Measurements from ENCODE around the gene AP5Z1.

Gene AP5Z1

GRCh38 chr7:4816419-4817080 is 41.1 kb downstream of the AP5Z1 start:
- H3K4me3 ChIP-seq (ENCODE audit: low read depth, low read length) = no peak overlapping the region
- DNase-seq (ENCODE audit: low read depth) = no peak
- TF ChIP-seq CTCF (IDR thresholded peaks at IDR 0.05; ENCODE audit: low read depth, low read length) (no peak), MYC (IDR thresholded peaks at IDR 0.05; ENCODE audit: low read depth, low read length) (no peak), MAX (IDR thresholded peaks at IDR 0.05; ENCODE audit: low read depth, low read length) (no peak), POLR2A (IDR thresholded peaks at IDR 0.05; ENCODE audit: extremely low read depth, insufficient read length) (no peak)

GRCh38 chr7:4817178-4817901 is 41.9 kb downstream of the AP5Z1 start:
- DNase-seq (ENCODE audit: low read depth) = no peak
- no peak overlapping the region for H3K4me3 ChIP-seq (ENCODE audit: low read depth, low read length)
- TF ChIP-seq CTCF (IDR thresholded peaks at IDR 0.05; ENCODE audit: low read depth, low read length) (no peak), POLR2A (IDR thresholded peaks at IDR 0.05; ENCODE audit: extremely low read depth, insufficient read length) (no peak), MYC (IDR thresholded peaks at IDR 0.05; ENCODE audit: low read depth, low read length) (no peak), MAX (IDR thresholded peaks at IDR 0.05; ENCODE audit: low read depth, low read length) (no peak)

- TF ChIP-seq CTCF (IDR thresholded peaks at IDR 0.05; ENCODE audit: low read depth, low read length) = no peak
- TF ChIP-seq POLR2A (IDR thresholded peaks at IDR 0.05; ENCODE audit: extremely low read depth, insufficient read length) = no peak
- no peak for TF ChIP-seq MAX (IDR thresholded peaks at IDR 0.05; ENCODE audit: low read depth, low read length)
- no peak for TF ChIP-seq MYC (IDR thresholded peaks at IDR 0.05; ENCODE audit: low read depth, low read length)
- no peak overlapping the region for H3K4me3 ChIP-seq (ENCODE audit: low read depth, low read length)
- peak; percentile 50 for DNase-seq (ENCODE audit: low read depth)
Observed at GRCh38 chr7:4818000-4818794, 42.8 kb downstream of the AP5Z1 start.

GRCh38 chr7:4819560-4820404 is 44.4 kb downstream of the AP5Z1 start:
- TF ChIP-seq POLR2A (IDR thresholded peaks at IDR 0.05; ENCODE audit: extremely low read depth, insufficient read length) (no peak), MAX (IDR thresholded peaks at IDR 0.05; ENCODE audit: low read depth, low read length) (no peak), MYC (IDR thresholded peaks at IDR 0.05; ENCODE audit: low read depth, low read length) (no peak), CTCF (IDR thresholded peaks at IDR 0.05; ENCODE audit: low read depth, low read length) (no peak)
- DNase-seq (ENCODE audit: low read depth) = no peak
- no peak overlapping the region for H3K4me3 ChIP-seq (ENCODE audit: low read depth, low read length)

GRCh38 chr7:4820405-4820966 is 45.1 kb downstream of the AP5Z1 start:
- DNase-seq (ENCODE audit: low read depth) = no peak
- TF ChIP-seq POLR2A (IDR thresholded peaks at IDR 0.05; ENCODE audit: extremely low read depth, insufficient read length) (no peak), CTCF (IDR thresholded peaks at IDR 0.05; ENCODE audit: low read depth, low read length) (no peak), MYC (IDR thresholded peaks at IDR 0.05; ENCODE audit: low read depth, low read length) (no peak), MAX (IDR thresholded peaks at IDR 0.05; ENCODE audit: low read depth, low read length) (no peak)
- H3K4me3 ChIP-seq (ENCODE audit: low read depth, low read length) = no peak overlapping the region

Measured in NB4 (cell line).